Loucy (cell line): ENCODE results near the gene DISC1.

Experiments used
- H2AFZ ChIP-seq: fragments of 200-600 bp; sonication (generic); 2 replicates; pipeline ENCODE4 v1.6.0; 2016; ENCODE audit warnings: antibody characterized with exemption, mild to moderate bottlenecking, low read length, moderate library complexity
- H3F3A ChIP-seq: fragments of 200-600 bp; 2 replicates; pipeline ENCODE4 v1.6.0; 2016; ENCODE audit warnings: antibody characterized with exemption, low read depth, mild to moderate bottlenecking
- H3K27me3 ChIP-seq: fragments of 200-600 bp; sonication (generic); 2 replicates; pipeline ENCODE4 v1.6.1; 2014; ENCODE audit warnings: low read length, mild to moderate bottlenecking; ENCODE audit not compliant: insufficient read depth, poor library complexity, severe bottlenecking
- H3K36me3 ChIP-seq: fragments of 200-600 bp; sonication (generic); 2 replicates; pipeline ENCODE4 v1.6.1; 2016; ENCODE audit warnings: low read length; ENCODE audit not compliant: insufficient read depth
- H3K4me1 ChIP-seq: fragments of 200-600 bp; sonication (generic); 2 replicates; pipeline ENCODE4 v1.5.1; 2014; ENCODE audit warnings: low read length, mild to moderate bottlenecking; ENCODE audit not compliant: insufficient read depth, poor library complexity, severe bottlenecking
- H3K4me2 ChIP-seq: fragments of 200-600 bp; sonication (generic); 2 replicates; pipeline ENCODE4 v1.6.0; 2014; ENCODE audit warnings: antibody characterized with exemption, low read length, low read depth, mild to moderate bottlenecking; ENCODE audit not compliant: poor library complexity, severe bottlenecking
- H3K4me3 ChIP-seq: fragments of 200-600 bp; sonication (generic); 2 replicates; pipeline ENCODE4 v1.5.1; 2014; ENCODE audit warnings: low read length, mild to moderate bottlenecking, mixed read lengths; ENCODE audit not compliant: poor library complexity, severe bottlenecking
- H3K79me2 ChIP-seq: fragments of 200-600 bp; sonication (generic); 2 replicates; pipeline ENCODE4 v1.6.1; 2014; ENCODE audit warnings: low read length; ENCODE audit not compliant: insufficient read depth
- H3K9ac ChIP-seq: fragments of 200-600 bp; sonication (generic); 2 replicates; pipeline ENCODE4 v1.6.0; 2014; ENCODE audit warnings: mild to moderate bottlenecking, low read depth, low read length, moderate library complexity; ENCODE audit not compliant: poor library complexity, severe bottlenecking
- H3K9me2 ChIP-seq: fragments of 200-600 bp; sonication (generic); replicated peaks from 2 replicates; pipeline ENCODE4 v1.6.1; 2016; ENCODE audit warnings: low read depth, low read length, mixed read lengths
- H3K9me3 ChIP-seq: fragments of 200-600 bp; sonication (generic); 2 replicates; pipeline ENCODE4 v1.6.1; 2014; ENCODE audit warnings: mild to moderate bottlenecking, antibody characterized with exemption, low read length, low read depth; ENCODE audit not compliant: insufficient read depth
- H4K20me1 ChIP-seq: fragments of 200-600 bp; sonication (generic); 2 replicates; pipeline ENCODE4 v1.6.0; 2014; ENCODE audit warnings: antibody characterized with exemption, low read length, mild to moderate bottlenecking; ENCODE audit not compliant: insufficient read depth, poor library complexity, severe bottlenecking
- EZH2phosphoT487 ChIP-seq: fragments of 200-600 bp; IDR thresholded peaks from 2 replicates; pipeline ENCODE4 v1.6.1; 2018; ENCODE audit warnings: antibody characterized with exemption, mild to moderate bottlenecking, moderate library complexity, borderline replicate concordance
- TF ChIP-seq, protein P1 (sequence below): fragments of 200-600 bp; sonication (generic); conservative IDR thresholded peaks from 2 replicates; pipeline ENCODE4 v1.5.1; 2014; ENCODE audit warnings: mild to moderate bottlenecking, antibody characterized with exemption, low read length

The DISC1 gene

DNA sequence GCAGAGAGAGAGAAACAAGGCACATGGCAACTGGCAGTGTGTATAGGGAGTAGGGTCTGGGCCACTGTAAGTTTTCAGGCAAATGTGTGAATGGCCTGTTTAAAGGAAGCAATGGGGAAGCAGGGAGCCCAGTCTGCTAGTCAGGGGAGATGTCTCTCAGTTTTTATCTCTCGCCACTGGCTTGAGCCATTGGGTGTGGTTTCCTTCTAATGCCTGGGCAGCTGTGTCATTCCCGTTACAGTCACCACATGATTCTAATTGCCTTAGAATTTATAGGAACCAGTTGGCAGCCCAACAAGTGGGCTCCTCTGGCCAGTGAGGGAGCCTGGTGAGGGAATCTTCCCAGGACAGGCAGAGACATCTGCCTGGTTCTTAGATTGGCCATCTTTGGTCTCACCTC lies 182.4 kb downstream of the DISC1 start:
- TF ChIP-seq EZH2phosphoT487: no peak
- TF ChIP-seq, protein P1, sequence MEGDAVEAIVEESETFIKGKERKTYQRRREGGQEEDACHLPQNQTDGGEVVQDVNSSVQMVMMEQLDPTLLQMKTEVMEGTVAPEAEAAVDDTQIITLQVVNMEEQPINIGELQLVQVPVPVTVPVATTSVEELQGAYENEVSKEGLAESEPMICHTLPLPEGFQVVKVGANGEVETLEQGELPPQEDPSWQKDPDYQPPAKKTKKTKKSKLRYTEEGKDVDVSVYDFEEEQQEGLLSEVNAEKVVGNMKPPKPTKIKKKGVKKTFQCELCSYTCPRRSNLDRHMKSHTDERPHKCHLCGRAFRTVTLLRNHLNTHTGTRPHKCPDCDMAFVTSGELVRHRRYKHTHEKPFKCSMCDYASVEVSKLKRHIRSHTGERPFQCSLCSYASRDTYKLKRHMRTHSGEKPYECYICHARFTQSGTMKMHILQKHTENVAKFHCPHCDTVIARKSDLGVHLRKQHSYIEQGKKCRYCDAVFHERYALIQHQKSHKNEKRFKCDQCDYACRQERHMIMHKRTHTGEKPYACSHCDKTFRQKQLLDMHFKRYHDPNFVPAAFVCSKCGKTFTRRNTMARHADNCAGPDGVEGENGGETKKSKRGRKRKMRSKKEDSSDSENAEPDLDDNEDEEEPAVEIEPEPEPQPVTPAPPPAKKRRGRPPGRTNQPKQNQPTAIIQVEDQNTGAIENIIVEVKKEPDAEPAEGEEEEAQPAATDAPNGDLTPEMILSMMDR: no peak
- Histone ChIP-seq H4K20me1 (no peaks in the 10 kb centered on the region), H3K9ac (no peak overlapping the region), H3K4me1 (no peaks in the 10 kb centered on the region), H2AFZ (no peak overlapping the region), H3K9me3 (no peaks in the 10 kb centered on the region), H3K4me3 (no peak overlapping the region), H3K4me2 (no peak overlapping the region), H3K79me2 (no peaks in the 10 kb centered on the region), H3K9me2 (no peaks in the 10 kb centered on the region), H3K27me3 (no peaks in the 10 kb centered on the region), H3F3A (no peaks in the 10 kb centered on the region), H3K36me3 (peaks cover 8% of the 10 kb centered on the region; the same call in 1 of the 2 replicates)

DNA sequence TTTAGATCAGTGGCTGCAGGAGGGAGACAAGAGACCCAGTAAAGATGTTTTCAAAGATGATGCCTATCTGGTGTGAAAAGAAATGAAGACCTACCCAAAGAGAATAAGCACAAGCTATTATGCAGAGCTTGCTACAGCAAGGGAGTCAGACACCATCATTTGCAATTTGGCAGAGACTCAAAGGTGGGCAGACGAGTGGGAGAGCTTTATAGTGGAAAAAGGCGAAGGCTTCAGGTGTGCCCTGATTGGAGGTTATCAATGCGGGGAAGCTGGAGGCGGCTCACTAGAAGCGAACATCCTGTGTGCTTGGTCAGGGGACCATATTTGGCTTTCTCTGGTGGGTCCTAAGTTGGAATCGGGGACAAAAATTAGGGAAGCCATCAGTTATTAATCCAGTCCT lies 183.8 kb downstream of the DISC1 start:
- H3K9me3 ChIP-seq: no peaks in the 10 kb centered on the region

GRCh38 chr1:231814021-231814420 lies 187.4 kb downstream of the DISC1 start:
- Histone ChIP-seq H3K79me2 (no peaks in the 10 kb centered on the region), H3K4me2 (no peak overlapping the region), H4K20me1 (no peaks in the 10 kb centered on the region), H3K4me1 (no peaks in the 10 kb centered on the region), H3F3A (no peaks in the 10 kb centered on the region), H2AFZ (no peak overlapping the region), H3K9me2 (no peaks in the 10 kb centered on the region), H3K9me3 (no peaks in the 10 kb centered on the region), H3K27me3 (no peaks in the 10 kb centered on the region), H3K4me3 (no peak overlapping the region), H3K9ac (no peak overlapping the region), H3K36me3 (peaks cover 8% of the 10 kb centered on the region; the same call in 1 of the 2 replicates)
- TF ChIP-seq EZH2phosphoT487: no peak
- TF ChIP-seq, protein P1: no peak

More for the DNA sequence above, 183.8 kb downstream of the DISC1 start:
- Histone ChIP-seq H2AFZ (no peak overlapping the region), H3F3A (no peaks in the 10 kb centered on the region), H3K79me2 (no peaks in the 10 kb centered on the region), H3K27me3 (no peaks in the 10 kb centered on the region), H3K9me2 (no peaks in the 10 kb centered on the region), H3K9ac (no peak overlapping the region), H3K36me3 (peaks cover 8% of the 10 kb centered on the region; the same call in 1 of the 2 replicates), H3K4me1 (no peaks in the 10 kb centered on the region), H4K20me1 (no peaks in the 10 kb centered on the region), H3K4me2 (no peak overlapping the region), H3K4me3 (no peak overlapping the region)
- TF ChIP-seq, protein P1: no peak
- TF ChIP-seq EZH2phosphoT487: no peak
